Activated naive CD8-positive, alpha-beta T cell treated with anti-CD3 and anti-CD28 coated beads, Interleukin-2, amount 50 U/mL, for 16 hours (primary cell): ENCODE results near the gene SAMD14.

Source experiments
- DNase-seq: peaks from one replicate; pipeline ENCODE4 v3.0.0-alpha.2; 2020; ENCODE audit warnings: low read depth, low spot score

SAMD14 gene

GRCh38 chr17:50097455-50097854 is 32.5 kb downstream of the SAMD14 start:
- DNase-seq, result no peak

- DNase-seq, result no peak
Observed at GRCh38 chr17:50096758-50097157, 33.2 kb downstream of the SAMD14 start.

- no peak for DNase-seq
Observed at GRCh38 chr17:50096092-50096491, 33.9 kb downstream of the SAMD14 start.

GRCh38 chr17:50095626-50096037 is 34.3 kb downstream of the SAMD14 start:
- no peak for DNase-seq

- peak; percentile 93 for DNase-seq
Observed at GRCh38 chr17:50094753-50095619, 35.0 kb downstream of the SAMD14 start, which contains the start of gene PDK2. TSS of gene PDK2 (plus strand) at chr17:50095351. CDS start at chr17:50095436, 85 bp downstream.

GRCh38 chr17:50094243-50094752 is 35.7 kb downstream of the SAMD14 start:
- peak; percentile 82 for DNase-seq

GRCh38 chr17:50093807-50094206 is 36.2 kb downstream of the SAMD14 start:
- DNase-seq, result no peak

- DNase-seq, result no peak
Observed at GRCh38 chr17:50093246-50093645, 36.7 kb downstream of the SAMD14 start.

GRCh38 chr17:50091918-50092285 is 38.1 kb downstream of the SAMD14 start:
- DNase-seq, result no peak

GRCh38 chr17:50090971-50091917 is 38.7 kb downstream of the SAMD14 start:
- DNase-seq, result no peak

GRCh38 chr17:50090071-50090470 is 39.9 kb downstream of the SAMD14 start:
- no peak for DNase-seq

- no peak for DNase-seq
Observed at GRCh38 chr17:50088952-50089825, 40.8 kb downstream of the SAMD14 start.

GRCh38 chr17:50087912-50088405 is 42.0 kb downstream of the SAMD14 start:
- no peak for DNase-seq

GRCh38 chr17:50087246-50087911 is 42.6 kb downstream of the SAMD14 start:
- peak; percentile 39 for DNase-seq

- DNase-seq, result no peak
Observed at GRCh38 chr17:50081757-50082156, 48.2 kb downstream of the SAMD14 start.

GRCh38 chr17:50080827-50081226 is 49.1 kb downstream of the SAMD14 start:
- DNase-seq, result no peak

- no peak for DNase-seq
Observed at GRCh38 chr17:50080096-50080480, 49.9 kb downstream of the SAMD14 start.

- no peak for DNase-seq
Observed at GRCh38 chr17:50079334-50080095, 50.4 kb downstream of the SAMD14 start.

GRCh38 chr17:50078430-50078829 is 51.5 kb downstream of the SAMD14 start:
- no peak for DNase-seq
